A549 (cell line): ENCODE measurements around the gene AP3D1. TPM values are rescaled to one million over a fixed set of nuclear protein-coding genes. Genes with fewer than 3 reads are reported as not detected.

Experiments used
- ATAC-seq, 2 experiments: fragments of 200-7000 bp in 1 of 2; fragments of >200 bp in 1 of 2; cut with Nextera tagmentation in 1 of 2; cut with Tn5 transposase in 1 of 2; 3 replicates each; pipeline versions ENCODE4 v1.8.0 to v1.9.1; 2018 to 2020; ENCODE audit warnings: mild to moderate bottlenecking in 1 of 2, moderate library complexity in 1 of 2
- CTCF ChIA-PET: fragments of 300-600 bp; sonication (Branson Sonifier 250); formaldehyde crosslinking; extraction: SDS; loops from one replicate; lab custom pipeline; 2021; ENCODE audit warnings: antibody characterized with exemption, inconsistent platforms; lab: Yijun Ruan, JAX
- POLR2A ChIA-PET: fragments of 350-600 bp; formaldehyde crosslinking; extraction: SDS; loops from one replicate; lab custom pipeline; 2021; ENCODE audit warnings: antibody characterized with exemption, inconsistent platforms; lab: Yijun Ruan, JAX
- DNase-seq, 2 experiments: peaks; one replicate each; pipeline versions ENCODE4 v3.0.0 to v3.0.0-alpha.2; 2011 to 2016; ENCODE audit warnings: low read depth in 1 of 2, low spot score in 1 of 2
- FAIRE-seq: peaks from 2 replicates; lab custom pipeline; 2011; peaks lifted over from hg19 to GRCh38; lab: Jason Lieb, UNC
- H3K27ac ChIP-seq, 2 experiments: fragments of >200 bp; sonication (Bioruptor Twin); formaldehyde crosslinking; 3 replicates each; pipeline ENCODE4 v1.5.1; 2016 to 2017
- H3K4me1 ChIP-seq: fragments of >200 bp; sonication (Bioruptor Twin); formaldehyde crosslinking; 3 replicates; pipeline ENCODE4 v1.6.1; 2016
- H3K4me2 ChIP-seq: fragments of >200 bp; sonication (Bioruptor Twin); formaldehyde crosslinking; 3 replicates; pipeline ENCODE4 v1.6.1; 2016
- H3K4me3 ChIP-seq: fragments of >200 bp; sonication (Bioruptor Twin); formaldehyde crosslinking; 3 replicates; pipeline ENCODE4 v1.5.1; 2016
- H3K9me3 ChIP-seq: fragments of >200 bp; sonication (Bioruptor Twin); formaldehyde crosslinking; 3 replicates; pipeline ENCODE4 v1.6.1; 2016
- ATOH8 ChIP-seq: fragments of 250-450 bp; sonication (Bioruptor Pico); IDR thresholded peaks from 2 replicates; pipeline ENCODE4 v1.5.0; 2020; ENCODE audit warnings: low read depth, mild to moderate bottlenecking, moderate library complexity
- BCL3 ChIP-seq: fragments of >200 bp; sonication (Bioruptor Twin); formaldehyde crosslinking; IDR thresholded peaks from 3 replicates; pipeline ENCODE4 v1.6.1; 2016
- BHLHE40 ChIP-seq: IDR thresholded peaks from 2 replicates; pipeline ENCODE4 v1.6.1; 2012; ENCODE audit warnings: low read depth, low read length, inconsistent platforms
- CBX2 ChIP-seq: fragments of 200-600 bp; sonication (generic); IDR thresholded peaks from 2 replicates; pipeline ENCODE4 v1.6.1; 2016; ENCODE audit warnings: low read depth, mild to moderate bottlenecking, borderline replicate concordance
- CHD4 ChIP-seq: fragments of 200-600 bp; sonication (generic); IDR thresholded peaks from 2 replicates; pipeline ENCODE4 v1.6.1; 2016; ENCODE audit warnings: antibody characterized with exemption, mild to moderate bottlenecking, borderline replicate concordance
- CTCF ChIP-seq: fragments of >200 bp; sonication (Bioruptor Twin); formaldehyde crosslinking; IDR thresholded peaks from 3 replicates; pipeline ENCODE4 v1.5.1; 2016
- E2F6 ChIP-seq: IDR thresholded peaks from 2 replicates; pipeline ENCODE4 v1.6.1; 2012; ENCODE audit warnings: low read depth, borderline replicate concordance
- EHF ChIP-seq: fragments of 250-450 bp; sonication (Bioruptor Pico); IDR thresholded peaks from 2 replicates; pipeline ENCODE4 v1.5.0; 2020; ENCODE audit warnings: mild to moderate bottlenecking
- ESRRA ChIP-seq: fragments of 150-350 bp; IDR thresholded peaks from 2 replicates; pipeline ENCODE4 v1.6.1; 2014; ENCODE audit warnings: mild to moderate bottlenecking, low read length, borderline replicate concordance
- FOSB ChIP-seq: fragments of 250-450 bp; sonication (Bioruptor Pico); IDR thresholded peaks from 2 replicates; pipeline ENCODE4 v1.5.0; 2020; ENCODE audit warnings: mild to moderate bottlenecking, moderate library complexity
- FOSL2 ChIP-seq, 2 experiments: fragments of 450-650 bp in 1 of 2; fragments of >200 bp in 1 of 2; sonication (Bioruptor Twin) in 1 of 2; formaldehyde crosslinking; IDR thresholded peaks; 2 replicates each; pipeline versions ENCODE4 v1.5.0 to v1.6.1; 2016 to 2020; ENCODE audit warnings: mild to moderate bottlenecking in 1 of 2, moderate library complexity in 1 of 2
- GATA3 ChIP-seq: IDR thresholded peaks from 2 replicates; pipeline ENCODE4 v1.6.1; 2012; ENCODE audit warnings: borderline replicate concordance
- HEYL ChIP-seq: fragments of 250-450 bp; sonication (Bioruptor Pico); IDR thresholded peaks from 2 replicates; pipeline ENCODE4 v1.8.0; 2021; ENCODE audit warnings: mild to moderate bottlenecking, moderate library complexity
- HOXA7 ChIP-seq: fragments of 250-450 bp; sonication (Bioruptor Pico); IDR thresholded peaks from 2 replicates; pipeline ENCODE4 v1.5.0; 2020; ENCODE audit warnings: mild to moderate bottlenecking, moderate library complexity
- HOXB13 ChIP-seq: fragments of 250-450 bp; sonication (Bioruptor Pico); IDR thresholded peaks from 2 replicates; pipeline ENCODE4 v1.5.0; 2020; ENCODE audit warnings: low read depth, mild to moderate bottlenecking, moderate library complexity
- JUNB ChIP-seq: fragments of >200 bp; sonication (Bioruptor Twin); formaldehyde crosslinking; IDR thresholded peaks from 2 replicates; pipeline ENCODE4 v1.6.1; 2016
- KDM5A ChIP-seq: fragments of 200-600 bp; sonication (generic); IDR thresholded peaks from 2 replicates; pipeline ENCODE4 v1.6.1; 2016; ENCODE audit warnings: antibody characterized with exemption, mild to moderate bottlenecking
- MAFK ChIP-seq: fragments of 450-650 bp; IDR thresholded peaks from 2 replicates; pipeline ENCODE4 v1.6.1; 2014; ENCODE audit not compliant: partially characterized antibody
- MAZ ChIP-seq: fragments of 150-350 bp; IDR thresholded peaks from 2 replicates; pipeline ENCODE4 v1.6.1; 2014; ENCODE audit warnings: antibody characterized with exemption, low read depth, low read length, borderline replicate concordance
- PHF8 ChIP-seq: fragments of 200-600 bp; sonication (generic); IDR thresholded peaks from 2 replicates; pipeline ENCODE4 v1.6.1; 2016; ENCODE audit warnings: low read depth, mild to moderate bottlenecking, antibody characterized with exemption, moderate library complexity, borderline replicate concordance
- POLR2A ChIP-seq: IDR thresholded peaks from 2 replicates; pipeline ENCODE4 v1.6.1; 2012; ENCODE audit warnings: mild to moderate bottlenecking, low read length
- POLR2AphosphoS2 ChIP-seq: conservative IDR thresholded peaks from 2 replicates; pipeline ENCODE4 v1.6.1; 2012; ENCODE audit warnings: low read length, improper control_type of control experiment, inconsistent platforms
- RARB ChIP-seq: fragments of 250-450 bp; sonication (Bioruptor Pico); IDR thresholded peaks from 2 replicates; pipeline ENCODE4 v1.8.0; 2021; ENCODE audit warnings: mild to moderate bottlenecking, moderate library complexity
- RCOR1 ChIP-seq: fragments of 150-350 bp; IDR thresholded peaks from 2 replicates; pipeline ENCODE4 v1.6.1; 2014; ENCODE audit warnings: antibody characterized with exemption, low read length, low read depth
- SMC3 ChIP-seq: fragments of >200 bp; sonication (Bioruptor Twin); formaldehyde crosslinking; IDR thresholded peaks from 3 replicates; pipeline ENCODE4 v1.6.1; 2018; ENCODE audit warnings: inconsistent platforms
- TFCP2L1 ChIP-seq: fragments of 250-450 bp; sonication (Bioruptor Pico); IDR thresholded peaks from 2 replicates; pipeline ENCODE4 v1.5.0; 2021; ENCODE audit warnings: mild to moderate bottlenecking
- ZC3H11A ChIP-seq: fragments of 450-650 bp; IDR thresholded peaks from 2 replicates; pipeline ENCODE4 v1.6.1; 2014; ENCODE audit warnings: antibody characterized with exemption, mild to moderate bottlenecking
- ZFP36 ChIP-seq: fragments of 450-650 bp; IDR thresholded peaks from 2 replicates; pipeline ENCODE4 v1.6.1; 2014; ENCODE audit warnings: borderline replicate concordance; ENCODE audit not compliant: partially characterized antibody
- WGBS: methylation state at CpG from one replicate; pipeline ENCODE4 v1.1.6; 2017; ENCODE audit errors: missing lambda C conversion rate; 5-methylcytosine and 5-hydroxymethylcytosine counted together
- polyA plus RNA-seq, 4 experiments: library from polyadenylated mRNA; depleted of rRNA in 3 of 4; stranded (reverse); fragments of >200 nt; fragmentation: RNase III in 1 of 4; extraction: RNeasy Plus Mini Kit Qiagen cat#74134 plus additional on column Dnase treatment in 1 of 4; gene quantifications; 2 replicates in 3 of 4; 3 replicates in 1 of 4; pipeline ENCODE4 v1.2.3, GENCODE V29; 2011 to 2017

The AP3D1 gene
- polyA plus RNA-seq, 2 of the 4 experiments (the other 2 are of a cell fraction), result 44.4 to 66.9 TPM

GRCh38 chr19:2117215-2117960 is 34.0 kb downstream of the AP3D1 start:
- FAIRE-seq, result no peak
- Histone ChIP-seq H3K9me3 (no peaks in the 10 kb centered on the region), H3K4me3 (no peak overlapping the region), H3K4me2 (no peak overlapping the region), H3K27ac (no peak overlapping the region), H3K4me1 (no peaks in the 10 kb centered on the region)
- no peak for TF ChIP-seq KDM5A
- TF ChIP-seq RARB (CRISPR knock-in tag), result no peak
- TF ChIP-seq FOSL2 (IDR thresholded peaks at IDR 0.05), result no peak
- no peak for TF ChIP-seq FOSL2 (CRISPR knock-in tag; IDR thresholded peaks at IDR 0.05)
- TF ChIP-seq ATOH8 (CRISPR knock-in tag), result no peak
- TF ChIP-seq PHF8, result no peak
- TF ChIP-seq HEYL, result no peak
- TF ChIP-seq BCL3, result no peak
- no peak for TF ChIP-seq SMC3
- no peak for TF ChIP-seq HOXB13
- no peak for TF ChIP-seq ZC3H11A
- no peak for TF ChIP-seq CHD4
- no peak for TF ChIP-seq POLR2AphosphoS2
- no peak for TF ChIP-seq HOXA7 (CRISPR knock-in tag)
- no peak for TF ChIP-seq ESRRA
- TF ChIP-seq GATA3, result no peak
- no peak for TF ChIP-seq FOSB (CRISPR knock-in tag)
- no peak for TF ChIP-seq CTCF
- TF ChIP-seq MAFK, result no peak
- TF ChIP-seq POLR2A, result no peak
- no peak for TF ChIP-seq TFCP2L1 (CRISPR knock-in tag)
- 95% methylated on average over 13 of the region's 27 CpGs for WGBS
- CTCF ChIA-PET, result no interaction called here
- ATAC-seq, result no peak
- POLR2A ChIA-PET, result no interaction called here
- no peak for DNase-seq

GRCh38 chr19:2116507-2116906 is 34.9 kb downstream of the AP3D1 start:
- CTCF ChIA-PET, result interaction anchor here (1.2 kb wide), 1 partner anchor 19 kb away, joined by 4 read pairs; no protein-coding TSS in a partner anchor
- DNase-seq (no peak), ATAC-seq (no peak), FAIRE-seq (no peak)
- no peak overlapping the region for H3K4me3 ChIP-seq
- H3K4me2 ChIP-seq, result no peak overlapping the region
- no peaks in the 10 kb centered on the region for H3K9me3 ChIP-seq
- no peak overlapping the region for H3K27ac ChIP-seq
- POLR2A ChIA-PET, result no interaction called here
- no peaks in the 10 kb centered on the region for H3K4me1 ChIP-seq
- no peak for TF ChIP-seq PHF8
- TF ChIP-seq GATA3, result no peak
- TF ChIP-seq MAZ, result no peak
- TF ChIP-seq RCOR1, result no peak
- no peak for TF ChIP-seq BHLHE40
- TF ChIP-seq JUNB, result no peak
- no peak for TF ChIP-seq TFCP2L1 (CRISPR knock-in tag)
- TF ChIP-seq EHF, result no peak
- no peak for TF ChIP-seq E2F6
- TF ChIP-seq CBX2, result no peak
- TF ChIP-seq ZFP36, result no peak
- 94% methylated on average over 10 of the region's 25 CpGs for WGBS
